Bronchial epithelial cell (primary cell): ENCODE measurements around the gene PHLDA2. TPM values are rescaled to one million over a fixed set of nuclear protein-coding genes. Genes with fewer than 3 reads are reported as not detected.
A peak's percentile ranks its signal among the peaks of the same experiment; 100 is the strongest.

Experiments used
- DNase-seq: peaks from one replicate; pipeline ENCODE4 v3.0.0-alpha.2; 2010; ENCODE audit warnings: low read depth
- FAIRE-seq: peaks from 2 replicates; lab custom pipeline; 2011; peaks lifted over from hg19 to GRCh38; lab: Jason Lieb, UNC
- H3K27me3 ChIP-seq: 2 replicates; pipeline ENCODE4 v1.5.1; 2011; ENCODE audit warnings: low read length; ENCODE audit not compliant: control insufficient read depth, insufficient read depth
- H3K36me3 ChIP-seq: 2 replicates; pipeline ENCODE4 v1.5.1; 2011; ENCODE audit warnings: low read length; ENCODE audit not compliant: control insufficient read depth, insufficient read depth
- H3K4me3 ChIP-seq: 2 replicates; pipeline ENCODE4 v1.5.1; 2011; ENCODE audit warnings: mild to moderate bottlenecking, low read depth, low read length, control low read depth
- CTCF ChIP-seq: IDR thresholded peaks from 2 replicates; pipeline ENCODE4 v1.5.1; 2011; ENCODE audit warnings: mild to moderate bottlenecking, moderate library complexity, low read length, control low read depth, inconsistent platforms; ENCODE audit not compliant: insufficient read depth, severe bottlenecking
- total RNA-seq: library from RNA; depleted of rRNA; stranded (reverse); fragments of >200 nt; gene quantifications from 2 replicates; pipeline ENCODE4 v1.2.1, GENCODE V29; 2014

The PHLDA2 gene
- total RNA-seq, 1 donor from 2014 or later: 5.0 TPM

- peak overlapping the region; percentile 97 for H3K4me3 ChIP-seq
- TF ChIP-seq CTCF: no peak
- no peak for DNase-seq
- no peaks in the 10 kb centered on the region for H3K27me3 ChIP-seq
- FAIRE-seq: no peak
- H3K36me3 ChIP-seq: peaks cover 5% of the 10 kb centered on the region
These were observed 1.2 kb downstream of the PHLDA2 start for GRCh38 chr11:2927851-2928604.

GRCh38 chr11:2927121-2927800 lies 2.0 kb downstream of the PHLDA2 start:
- no peak for FAIRE-seq
- Histone ChIP-seq H3K27me3 (no peaks in the 10 kb centered on the region), H3K4me3 (peak overlapping the region; percentile 97), H3K36me3 (peaks cover 5% of the 10 kb centered on the region)
- TF ChIP-seq CTCF: no peak
- no peak for DNase-seq

GRCh38 chr11:2926611-2927051 lies 2.6 kb downstream of the PHLDA2 start:
- peak; percentile 58 for FAIRE-seq
- no peaks in the 10 kb centered on the region for H3K27me3 ChIP-seq
- H3K36me3 ChIP-seq: peaks cover 5% of the 10 kb centered on the region
- H3K4me3 ChIP-seq: no peak overlapping the region
- no peak for TF ChIP-seq CTCF
- no peak for DNase-seq

GRCh38 chr11:2924821-2925675 lies 4.2 kb downstream of the PHLDA2 start:
- no peak for FAIRE-seq
- Histone ChIP-seq H3K4me3 (no peak overlapping the region), H3K27me3 (no peaks in the 10 kb centered on the region), H3K36me3 (peaks cover 5% of the 10 kb centered on the region)
- TF ChIP-seq CTCF: no peak
- DNase-seq: no peak

- DNase-seq: no peak
- peaks cover 5% of the 10 kb centered on the region for H3K36me3 ChIP-seq
- H3K27me3 ChIP-seq: no peaks in the 10 kb centered on the region
- no peak for TF ChIP-seq CTCF
- H3K4me3 ChIP-seq: no peak overlapping the region
- no peak for FAIRE-seq
These were observed 4.8 kb downstream of the PHLDA2 start for GRCh38 chr11:2924381-2924780.
